Measurements from ENCODE around the gene ZDHHC8.

ZDHHC8 gene

GRCh38 chr22:20142711-20143621 is 11.4 kb downstream of the ZDHHC8 start:
- no peak for DNase-seq (ENCODE audit: low read depth)
- TF ChIP-seq, protein P1, sequence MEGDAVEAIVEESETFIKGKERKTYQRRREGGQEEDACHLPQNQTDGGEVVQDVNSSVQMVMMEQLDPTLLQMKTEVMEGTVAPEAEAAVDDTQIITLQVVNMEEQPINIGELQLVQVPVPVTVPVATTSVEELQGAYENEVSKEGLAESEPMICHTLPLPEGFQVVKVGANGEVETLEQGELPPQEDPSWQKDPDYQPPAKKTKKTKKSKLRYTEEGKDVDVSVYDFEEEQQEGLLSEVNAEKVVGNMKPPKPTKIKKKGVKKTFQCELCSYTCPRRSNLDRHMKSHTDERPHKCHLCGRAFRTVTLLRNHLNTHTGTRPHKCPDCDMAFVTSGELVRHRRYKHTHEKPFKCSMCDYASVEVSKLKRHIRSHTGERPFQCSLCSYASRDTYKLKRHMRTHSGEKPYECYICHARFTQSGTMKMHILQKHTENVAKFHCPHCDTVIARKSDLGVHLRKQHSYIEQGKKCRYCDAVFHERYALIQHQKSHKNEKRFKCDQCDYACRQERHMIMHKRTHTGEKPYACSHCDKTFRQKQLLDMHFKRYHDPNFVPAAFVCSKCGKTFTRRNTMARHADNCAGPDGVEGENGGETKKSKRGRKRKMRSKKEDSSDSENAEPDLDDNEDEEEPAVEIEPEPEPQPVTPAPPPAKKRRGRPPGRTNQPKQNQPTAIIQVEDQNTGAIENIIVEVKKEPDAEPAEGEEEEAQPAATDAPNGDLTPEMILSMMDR (conservative IDR thresholded peaks at IDR 0.05; ENCODE audit: low read depth, low read length): no peak
- no peak overlapping the region for H3K4me3 ChIP-seq (ENCODE audit: low read depth, low read length)

- TF ChIP-seq, protein P1 (conservative IDR thresholded peaks at IDR 0.05; ENCODE audit: low read depth, low read length): no peak
- H3K4me3 ChIP-seq (ENCODE audit: low read depth, low read length): no peak overlapping the region
- no peak for DNase-seq (ENCODE audit: low read depth)
Measured at GRCh38 chr22:20143883-20144665, 12.5 kb downstream of the ZDHHC8 start.

DNA sequence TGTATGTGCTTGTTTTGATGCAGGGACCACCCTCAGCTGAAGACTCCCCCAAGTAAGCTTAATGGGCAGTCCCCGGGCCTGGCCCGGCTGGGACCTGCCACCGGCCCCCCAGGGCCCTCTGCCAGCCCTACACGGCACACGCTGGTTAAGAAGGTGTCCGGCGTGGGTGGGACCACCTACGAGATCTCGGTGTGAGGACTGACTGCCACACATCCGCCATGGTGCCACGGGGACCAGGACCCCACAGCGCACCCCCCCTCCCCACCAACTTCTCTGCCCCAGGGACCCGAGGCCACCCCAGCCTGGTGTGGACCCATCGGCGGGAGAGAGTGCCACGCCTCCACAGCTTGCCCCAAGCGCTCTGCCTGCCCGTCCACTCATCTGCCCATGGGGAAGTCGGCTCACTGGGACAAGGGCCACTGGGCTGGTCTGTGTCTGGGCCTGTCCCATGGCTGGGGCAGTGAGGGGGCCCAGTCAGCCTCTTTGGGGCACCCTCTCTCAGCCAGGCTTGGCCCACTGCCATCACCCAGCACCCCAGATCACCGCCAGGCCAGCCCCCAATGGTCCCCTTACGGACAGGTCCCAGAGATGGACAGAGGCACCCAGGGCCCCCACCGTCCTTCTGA is 13.7 kb downstream of the ZDHHC8 start:
- DNase-seq (ENCODE audit: low read depth): no peak

GRCh38 chr22:20145832-20146223 is 14.2 kb downstream of the ZDHHC8 start:
- DNase-seq (ENCODE audit: low read depth): no peak
- TF ChIP-seq, protein P1 (conservative IDR thresholded peaks at IDR 0.05; ENCODE audit: low read depth, low read length): no peak
- no peak overlapping the region for H3K4me3 ChIP-seq (ENCODE audit: low read depth, low read length)

More for the DNA sequence above, 13.7 kb downstream of the ZDHHC8 start:
- TF ChIP-seq, protein P1 (conservative IDR thresholded peaks at IDR 0.05; ENCODE audit: low read depth, low read length): no peak
- H3K4me3 ChIP-seq (ENCODE audit: low read depth, low read length): no peak overlapping the region

DNA sequence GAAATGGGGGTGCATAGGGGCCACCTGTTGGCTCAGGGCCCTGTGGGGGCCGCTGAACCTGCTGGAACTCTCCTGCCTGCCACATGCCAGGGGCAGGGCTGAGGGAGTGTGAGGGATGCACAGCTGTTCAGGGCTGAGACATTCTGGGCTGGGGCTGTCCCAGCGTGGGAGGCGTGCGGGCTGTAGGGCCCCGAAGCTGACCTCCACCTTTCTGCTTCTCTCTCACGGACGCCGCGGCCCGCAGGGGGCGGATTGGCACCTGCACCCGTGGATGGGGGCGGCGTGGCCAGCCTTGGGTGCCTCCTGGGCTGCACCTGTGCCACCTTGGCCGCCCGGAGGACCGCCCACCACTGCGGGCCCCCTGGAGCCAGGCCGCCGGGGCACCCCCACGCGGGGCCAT is 15.2 kb downstream of the ZDHHC8 start:
- no peak for DNase-seq (ENCODE audit: low read depth)
- no peak overlapping the region for H3K4me3 ChIP-seq (ENCODE audit: low read depth, low read length)
- TF ChIP-seq, protein P1 (conservative IDR thresholded peaks at IDR 0.05; ENCODE audit: low read depth, low read length): no peak

- TF ChIP-seq, protein P1 (conservative IDR thresholded peaks at IDR 0.05; ENCODE audit: low read depth, low read length): no peak
- DNase-seq (ENCODE audit: low read depth): no peak
- no peak overlapping the region for H3K4me3 ChIP-seq (ENCODE audit: low read depth, low read length)
Measured at GRCh38 chr22:20147237-20147988, 15.8 kb downstream of the ZDHHC8 start.

Measured in choroid plexus epithelial cell (primary cell).